Measurements from ENCODE around the gene RTKN2. TPM values are rescaled to one million over a fixed set of nuclear protein-coding genes. Genes with fewer than 3 reads are reported as not detected.

Gene RTKN2
- total RNA-seq, 4 donors from 2014 or later, result 0.83 to 2.5 (median 0.94) TPM

DNA sequence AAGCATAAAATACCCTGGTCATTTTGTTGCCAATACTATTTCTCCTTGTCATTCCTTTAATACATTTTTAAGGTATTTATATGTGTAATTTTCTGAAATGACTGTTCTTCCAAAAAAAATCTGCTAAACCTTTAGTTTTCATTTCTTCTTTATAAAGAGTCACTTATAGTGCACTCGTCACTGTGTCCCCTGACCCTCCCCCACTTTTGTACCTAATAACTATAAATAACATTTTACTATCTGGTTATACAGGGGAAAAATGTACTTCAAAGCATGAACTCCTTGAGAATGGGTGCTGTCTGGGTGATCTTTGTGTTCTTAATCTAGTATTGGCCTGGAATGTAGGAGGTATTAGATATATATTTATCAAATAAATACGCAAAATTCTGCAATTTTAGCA, 31.1 kb downstream of the RTKN2 start:
- H3K4me3 ChIP-seq, result no peak overlapping the region
- no peak for DNase-seq (ENCODE audit: low spot score in 2 of 2)
- TF ChIP-seq POLR2AphosphoS5 (IDR thresholded peaks at IDR 0.05) (no peak), POLR2A (IDR thresholded peaks at IDR 0.05) (no peak)
- TF ChIP-seq, protein P1, sequence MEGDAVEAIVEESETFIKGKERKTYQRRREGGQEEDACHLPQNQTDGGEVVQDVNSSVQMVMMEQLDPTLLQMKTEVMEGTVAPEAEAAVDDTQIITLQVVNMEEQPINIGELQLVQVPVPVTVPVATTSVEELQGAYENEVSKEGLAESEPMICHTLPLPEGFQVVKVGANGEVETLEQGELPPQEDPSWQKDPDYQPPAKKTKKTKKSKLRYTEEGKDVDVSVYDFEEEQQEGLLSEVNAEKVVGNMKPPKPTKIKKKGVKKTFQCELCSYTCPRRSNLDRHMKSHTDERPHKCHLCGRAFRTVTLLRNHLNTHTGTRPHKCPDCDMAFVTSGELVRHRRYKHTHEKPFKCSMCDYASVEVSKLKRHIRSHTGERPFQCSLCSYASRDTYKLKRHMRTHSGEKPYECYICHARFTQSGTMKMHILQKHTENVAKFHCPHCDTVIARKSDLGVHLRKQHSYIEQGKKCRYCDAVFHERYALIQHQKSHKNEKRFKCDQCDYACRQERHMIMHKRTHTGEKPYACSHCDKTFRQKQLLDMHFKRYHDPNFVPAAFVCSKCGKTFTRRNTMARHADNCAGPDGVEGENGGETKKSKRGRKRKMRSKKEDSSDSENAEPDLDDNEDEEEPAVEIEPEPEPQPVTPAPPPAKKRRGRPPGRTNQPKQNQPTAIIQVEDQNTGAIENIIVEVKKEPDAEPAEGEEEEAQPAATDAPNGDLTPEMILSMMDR (IDR thresholded peaks at IDR 0.05), result no peak
- 92% methylated on average over 2 of the region's 2 CpGs for WGBS
- no peaks in the 10 kb centered on the region for H3K27me3 ChIP-seq
- H3K4me1 ChIP-seq, result no peaks in the 10 kb centered on the region
- H3K9me3 ChIP-seq, result no peaks in the 10 kb centered on the region
- H3K27ac ChIP-seq, result no peak overlapping the region
- no peaks in the 10 kb centered on the region for H3K36me3 ChIP-seq

DNA sequence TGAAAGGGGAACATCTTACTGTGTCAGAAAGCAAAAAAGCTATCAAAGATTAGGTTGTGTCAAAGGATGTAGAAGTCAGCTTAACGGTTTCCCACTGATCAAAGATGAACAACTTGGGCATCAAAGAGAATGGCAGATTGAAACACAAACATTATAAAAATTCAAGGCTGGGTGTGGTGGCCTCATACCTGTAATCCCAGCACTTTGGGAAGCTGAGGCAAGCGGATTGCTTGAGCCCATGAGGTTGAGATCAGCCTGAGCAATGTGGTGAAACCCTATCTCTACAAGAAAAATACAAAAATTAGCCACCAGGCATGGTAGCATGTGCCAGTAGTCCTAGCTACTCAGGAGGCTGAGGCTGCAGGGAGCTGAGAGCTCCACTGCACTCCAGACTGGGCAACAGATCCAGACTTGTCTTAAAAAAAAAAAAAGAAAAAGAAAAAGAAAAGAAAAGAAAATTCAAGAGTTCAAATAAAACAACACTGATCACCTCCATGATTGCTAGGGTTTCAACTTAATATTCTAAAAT, 34.5 kb downstream of the RTKN2 start:
- no peak overlapping the region for H3K4me3 ChIP-seq
- 71% methylated on average over 2 of the region's 2 CpGs for WGBS
- no peaks in the 10 kb centered on the region for H3K4me1 ChIP-seq
- TF ChIP-seq POLR2A (IDR thresholded peaks at IDR 0.05) (no peak), POLR2AphosphoS5 (IDR thresholded peaks at IDR 0.05) (no peak)
- TF ChIP-seq, protein P1 (IDR thresholded peaks at IDR 0.05), result no peak
- no peak for DNase-seq (ENCODE audit: low spot score in 2 of 2)
- H3K27ac ChIP-seq, result no peak overlapping the region
- no peaks in the 10 kb centered on the region for H3K9me3 ChIP-seq
- no peaks in the 10 kb centered on the region for H3K36me3 ChIP-seq
- H3K27me3 ChIP-seq, result no peaks in the 10 kb centered on the region

DNA sequence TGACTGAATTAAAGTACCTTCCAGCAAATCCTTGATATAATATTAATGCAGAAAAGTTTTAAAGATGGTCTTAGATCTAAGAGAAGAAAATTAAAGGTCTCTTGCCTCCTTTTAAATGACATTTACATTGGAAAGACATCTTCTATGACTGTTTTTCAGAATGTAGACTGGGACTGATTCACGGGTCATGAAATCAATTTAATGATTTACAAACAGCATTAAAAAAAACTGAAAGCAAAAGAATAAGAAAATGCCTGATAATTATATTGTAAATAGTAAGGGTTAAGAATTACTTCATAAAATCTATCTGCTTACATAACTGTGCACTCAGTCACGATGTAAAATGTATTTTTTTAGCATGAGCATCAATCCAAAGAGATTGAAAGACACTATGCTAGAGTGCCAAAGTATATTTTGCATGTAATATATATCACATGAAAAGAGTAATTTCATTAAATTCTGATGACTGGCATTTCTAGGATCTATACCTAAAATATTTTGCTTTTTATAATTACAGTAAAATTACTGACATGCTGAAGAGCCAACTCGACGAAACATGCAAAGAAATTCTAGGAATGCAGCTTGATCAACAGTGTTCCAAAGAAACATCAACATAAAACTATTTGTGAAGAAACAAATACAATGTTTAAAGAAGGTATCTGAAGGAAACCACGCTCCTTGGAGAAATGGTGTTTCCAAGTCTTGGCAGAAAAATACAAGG, 35.1 kb downstream of the RTKN2 start:
- Histone ChIP-seq H3K27me3 (no peaks in the 10 kb centered on the region), H3K9me3 (no peaks in the 10 kb centered on the region), H3K4me3 (no peak overlapping the region), H3K4me1 (no peaks in the 10 kb centered on the region), H3K27ac (no peak overlapping the region), H3K36me3 (no peaks in the 10 kb centered on the region)
- DNase-seq (ENCODE audit: low spot score in 2 of 2), result no peak
- 47% methylated on average over 5 of the region's 5 CpGs for WGBS
- TF ChIP-seq POLR2AphosphoS5 (IDR thresholded peaks at IDR 0.05) (no peak), EP300 (IDR thresholded peaks at IDR 0.05) (no peak), POLR2A (IDR thresholded peaks at IDR 0.05) (no peak)
- TF ChIP-seq, protein P1 (IDR thresholded peaks at IDR 0.05), result no peak

DNA sequence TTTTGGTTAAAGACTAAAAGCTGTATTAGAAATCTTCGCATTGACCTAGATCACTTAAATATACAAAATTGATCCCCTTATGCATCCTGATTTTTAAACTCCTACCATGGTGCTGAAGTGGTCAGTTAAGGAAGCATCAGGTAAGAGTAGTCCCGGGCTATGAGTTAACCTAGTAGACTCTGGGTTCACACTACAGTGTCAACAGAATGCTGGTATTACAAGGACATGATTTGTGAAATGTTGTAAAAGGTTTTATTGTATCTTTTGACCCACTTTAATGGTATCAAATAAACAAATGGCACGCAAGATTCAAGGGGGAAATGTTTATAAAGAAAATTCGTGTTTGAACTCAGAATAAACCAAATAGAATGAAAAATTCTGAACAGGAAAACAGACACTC, 36.8 kb downstream of the RTKN2 start:
- Histone ChIP-seq H3K4me3 (no peak overlapping the region), H3K27me3 (no peaks in the 10 kb centered on the region), H3K4me1 (no peaks in the 10 kb centered on the region), H3K9me3 (no peaks in the 10 kb centered on the region), H3K36me3 (no peaks in the 10 kb centered on the region), H3K27ac (no peak overlapping the region)
- WGBS, result 87% methylated on average over 4 of the region's 4 CpGs
- TF ChIP-seq EP300 (IDR thresholded peaks at IDR 0.05) (no peak), POLR2A (IDR thresholded peaks at IDR 0.05) (no peak), POLR2AphosphoS5 (IDR thresholded peaks at IDR 0.05) (no peak)
- TF ChIP-seq, protein P1 (IDR thresholded peaks at IDR 0.05), result no peak
- DNase-seq (ENCODE audit: low spot score in 2 of 2), result no peak

DNA sequence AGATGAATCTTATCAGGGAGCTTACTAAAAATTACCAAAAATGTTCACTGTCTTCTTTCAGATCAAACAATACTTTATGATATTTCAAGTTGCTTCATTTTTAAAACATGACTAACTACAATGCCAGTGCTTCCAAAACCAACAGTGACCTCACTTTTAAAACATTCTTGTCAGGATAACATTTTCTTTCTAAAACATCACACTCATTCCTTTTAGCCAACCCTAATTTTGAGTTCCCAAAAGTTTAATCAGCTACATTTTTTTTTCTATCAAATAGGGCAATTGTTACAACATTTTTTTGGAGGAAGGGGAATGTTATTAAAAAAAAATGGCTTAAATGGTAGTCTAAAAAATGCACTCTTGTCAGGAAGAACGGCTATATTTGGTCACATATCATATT, 37.3 kb downstream of the RTKN2 start:
- H3K27me3 ChIP-seq, result no peaks in the 10 kb centered on the region
- TF ChIP-seq, protein P1 (IDR thresholded peaks at IDR 0.05), result no peak
- TF ChIP-seq EP300 (IDR thresholded peaks at IDR 0.05) (no peak), POLR2A (IDR thresholded peaks at IDR 0.05) (no peak), POLR2AphosphoS5 (IDR thresholded peaks at IDR 0.05) (no peak)
- H3K4me1 ChIP-seq, result no peaks in the 10 kb centered on the region
- H3K27ac ChIP-seq, result no peak overlapping the region
- WGBS, result 70% methylated on average over 1 of the region's 1 CpG
- DNase-seq (ENCODE audit: low spot score in 2 of 2), result no peak
- no peaks in the 10 kb centered on the region for H3K9me3 ChIP-seq
- H3K4me3 ChIP-seq, result no peak overlapping the region
- no peaks in the 10 kb centered on the region for H3K36me3 ChIP-seq
